ENCODE measurements around the gene CD164L2. TPM values are rescaled to one million over a fixed set of nuclear protein-coding genes. Genes with fewer than 3 reads are reported as not detected.
A peak's percentile ranks its signal among the peaks of the same experiment; 100 is the strongest.

The CD164L2 gene
- polyA plus RNA-seq, 3 donors = not detected

DNA sequence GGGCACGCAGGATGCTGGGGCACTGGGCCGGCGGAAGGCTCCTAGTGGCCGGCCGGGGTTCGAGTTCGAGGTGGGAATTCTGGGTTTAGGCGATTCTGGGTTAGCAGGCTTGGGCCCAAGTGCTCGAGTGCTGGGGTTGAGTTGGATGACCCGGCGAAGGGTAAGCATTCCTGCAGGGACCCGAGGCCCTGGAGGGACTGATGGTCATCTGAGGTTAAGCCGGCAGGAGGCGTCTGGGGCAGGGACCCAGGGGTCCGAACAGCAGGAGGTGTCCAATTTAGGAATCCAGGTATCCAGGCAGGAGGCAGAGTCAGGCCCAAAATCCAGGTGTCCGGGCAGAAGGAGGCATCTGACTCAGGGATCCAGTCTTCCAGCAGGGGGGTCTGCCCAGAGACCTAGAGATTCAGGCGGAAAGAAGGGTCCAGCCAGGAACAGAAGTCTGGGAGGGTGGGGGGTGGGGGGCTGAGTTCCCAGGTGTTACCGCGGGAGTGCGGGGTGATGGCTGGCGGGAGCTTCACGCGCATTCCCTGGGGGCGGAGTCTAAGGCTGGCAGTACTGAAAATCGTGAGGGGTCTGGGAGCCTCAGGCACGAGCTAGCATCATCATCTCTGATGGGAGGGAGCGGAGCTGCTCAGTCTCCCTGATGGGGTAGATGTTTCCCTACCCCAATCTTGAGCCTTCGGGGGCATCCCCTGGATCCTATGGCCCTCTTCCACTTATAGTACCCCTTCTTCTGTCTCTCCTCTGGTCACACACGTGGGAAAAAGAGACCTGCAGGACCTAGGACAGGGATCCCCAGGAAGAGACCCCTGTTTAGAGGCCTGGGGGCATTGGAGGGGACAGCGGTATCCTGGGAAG is 9.9 kb upstream of the CD164L2 start:
- 15% methylated on average over 18 of the region's 30 CpGs for WGBS (ENCODE audit: insufficient coverage)
- H3K79me2 ChIP-seq (ENCODE audit: insufficient read depth, low read length) = no peaks in the 10 kb centered on the region
- Mint-ChIP-seq H3K27me3 (ENCODE audit: low read depth in 3 of 3) (peaks cover 20 to 23% (median 22%) of the 10 kb centered on the region in 3 donors), H3K36me3 (no peaks in the 10 kb centered on the region), H3K27ac (peak overlapping the region in 6 of 7 donors; percentile 15 to 90 (median 81)), H3K4me1 (peaks cover 16% of the 10 kb centered on the region), H3K4me3 (peak overlapping the region; percentile 72 to 81), H3K9me3 (peaks cover 0 to 5% (median 0%) of the 10 kb centered on the region in 7 donors)
- H3K4me1 ChIP-seq (ENCODE audit: control insufficient read depth in 1 of 2, insufficient read depth in 2 of 2, low read length in 2 of 2) = peaks cover 16 to 18% of the 10 kb centered on the region in 2 donors
- peak overlapping the region in 2 of 3 experiments; percentile 2 to 62 for H3K4me3 ChIP-seq (replicated peaks in 1 of 3; ENCODE audit: low read depth in 2 of 3, low read length in 3 of 3)
- H3K27ac ChIP-seq (ENCODE audit: low read depth in 1 of 2, low read length in 2 of 2) = no peak overlapping the region
- H3K9ac ChIP-seq (ENCODE audit: insufficient read depth, low read length, poor library complexity, severe bottlenecking) = peak overlapping the region; percentile 45
- no peaks in the 10 kb centered on the region for H4K20me1 ChIP-seq (ENCODE audit: insufficient read depth, low read length)
- H3K27me3 ChIP-seq (ENCODE audit: control insufficient read depth in 2 of 2, insufficient read depth in 2 of 2, low read length in 2 of 2) = peaks cover 0 to 19% of the 10 kb centered on the region in 2 donors
- TF ChIP-seq CTCF (IDR thresholded peaks at IDR 0.05) = no peak
- no peaks in the 10 kb centered on the region for H3K36me3 ChIP-seq (replicated peaks in 1 of 2; ENCODE audit: control insufficient read depth in 1 of 2, insufficient read depth in 2 of 2, low read length in 2 of 2)
- no peak for DNase-seq
- H3K9me3 ChIP-seq (replicated peaks in 1 of 2; ENCODE audit: control insufficient read depth in 1 of 2, insufficient read depth in 1 of 2, low read length in 2 of 2) = no peaks in the 10 kb centered on the region
- peak overlapping the region; percentile 72 for H3K4me2 ChIP-seq (replicated peaks; ENCODE audit: extremely low read depth, low read length, poor library complexity, severe bottlenecking)
- intact Hi-C loops (cut with micrococcal nuclease) = loop anchor here in 1 of 2 donors (2.0 to 10.0 kb wide), 2 partner anchors 24 to 288 kb away; no protein-coding TSS in a partner anchor
- peak overlapping the region; percentile 69 for H2AFZ ChIP-seq (ENCODE audit: insufficient read depth, low read depth, low read length, poor library complexity, severe bottlenecking)

GRCh38 chr1:27392096-27392777 is 9.1 kb upstream of the CD164L2 start, which contains the start of gene GPR3:
GPR3 (plus strand) TSS chr1:27392622; CDS start chr1:27393799, 1,177 bp downstream.
- H3K9me3 ChIP-seq (replicated peaks in 1 of 2; ENCODE audit: control insufficient read depth in 1 of 2, insufficient read depth in 1 of 2, low read length in 2 of 2) = no peaks in the 10 kb centered on the region
- no peaks in the 10 kb centered on the region for H4K20me1 ChIP-seq (ENCODE audit: insufficient read depth, low read length)
- intact Hi-C loops (cut with micrococcal nuclease) = loop anchor here in 1 of 2 donors (2.0 to 10.0 kb wide), 2 partner anchors 23 to 287 kb away; no protein-coding TSS in a partner anchor
- H3K4me1 Mint-ChIP-seq = peaks cover 16% of the 10 kb centered on the region
- peaks cover 16 to 18% of the 10 kb centered on the region in 2 donors for H3K4me1 ChIP-seq (ENCODE audit: control insufficient read depth in 1 of 2, insufficient read depth in 2 of 2, low read length in 2 of 2)
- peak within 1 kb of the TSS; percentile 81 to 90 for H3K4me3 Mint-ChIP-seq
- H3K79me2 ChIP-seq (ENCODE audit: insufficient read depth, low read length) = no peaks in the 10 kb centered on the region
- peak within 1 kb of the TSS; percentile 69 for H2AFZ ChIP-seq (ENCODE audit: insufficient read depth, low read depth, low read length, poor library complexity, severe bottlenecking)
- peaks cover 0 to 19% of the 10 kb centered on the region in 2 donors for H3K27me3 ChIP-seq (ENCODE audit: control insufficient read depth in 2 of 2, insufficient read depth in 2 of 2, low read length in 2 of 2)
- no peaks in the 10 kb centered on the region for H3K36me3 ChIP-seq (replicated peaks in 1 of 2; ENCODE audit: control insufficient read depth in 1 of 2, insufficient read depth in 2 of 2, low read length in 2 of 2)
- H3K36me3 Mint-ChIP-seq = no peaks in the 10 kb centered on the region
- H3K27me3 Mint-ChIP-seq (ENCODE audit: low read depth in 3 of 3) = peaks cover 20 to 24% (median 22%) of the 10 kb centered on the region in 3 donors
- no peak within 1 kb of the TSS for H3K27ac ChIP-seq (ENCODE audit: low read depth in 1 of 2, low read length in 2 of 2)
- peak; percentile 91 to 94 (median 94) for DNase-seq
- 1% methylated on average over 69 of the region's 69 CpGs for WGBS (ENCODE audit: insufficient coverage)
- H3K9ac ChIP-seq (ENCODE audit: insufficient read depth, low read length, poor library complexity, severe bottlenecking) = peak within 1 kb of the TSS; percentile 45
- H3K9me3 Mint-ChIP-seq = peaks cover 0 to 5% (median 0%) of the 10 kb centered on the region in 7 donors
- H3K4me3 ChIP-seq (replicated peaks in 1 of 3; ENCODE audit: low read depth in 2 of 3, low read length in 3 of 3) = peak within 1 kb of the TSS in 2 of 3 experiments; percentile 2 to 62
- H3K4me2 ChIP-seq (replicated peaks; ENCODE audit: extremely low read depth, low read length, poor library complexity, severe bottlenecking) = peak within 1 kb of the TSS; percentile 72
- peak; percentile 46 for TF ChIP-seq CTCF (IDR thresholded peaks at IDR 0.05)
- H3K27ac Mint-ChIP-seq = peak within 1 kb of the TSS; percentile 65 to 91 (median 87)

All from CD14-positive monocyte (primary cell).